GM18867 (cell line): ENCODE results near the gene PLCG2.
"Not testable (repeated sequence)": the region's sequence is repeated elsewhere in the genome, so short reads cannot be mapped to it uniquely, and the experiment has no call there.

Experiments used
- ATAC-seq: cut with Tn5 transposase; IDR thresholded peaks from one replicate; pipeline ENCODE4 v1.9.1; 2021; ENCODE audit warnings: mild to moderate bottlenecking, moderate library complexity; ENCODE audit not compliant: unreplicated experiment

PLCG2 gene

DNA sequence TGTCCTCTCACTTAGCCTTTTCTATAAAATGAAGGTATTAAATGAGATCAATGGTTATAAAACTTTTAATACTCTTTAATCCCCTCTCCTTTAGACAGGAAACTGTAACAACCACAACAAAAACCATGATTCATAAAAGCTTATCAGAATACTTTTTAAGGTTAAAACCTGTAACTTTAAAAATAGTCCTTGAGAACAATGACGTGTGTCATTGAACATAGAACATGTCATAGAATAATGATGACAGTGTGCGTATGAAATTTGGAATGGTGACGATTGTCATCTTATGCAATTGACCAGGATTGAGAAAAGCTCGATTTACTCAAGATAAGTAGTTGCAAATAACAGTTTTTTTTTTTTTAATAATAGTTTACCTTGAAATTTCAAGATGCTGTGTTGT, 94.1 kb downstream of the PLCG2 start:
- no peak for ATAC-seq

GRCh38 chr16:81873843-81874752, 95.0 kb downstream of the PLCG2 start:
- peak; percentile 82 for ATAC-seq

DNA sequence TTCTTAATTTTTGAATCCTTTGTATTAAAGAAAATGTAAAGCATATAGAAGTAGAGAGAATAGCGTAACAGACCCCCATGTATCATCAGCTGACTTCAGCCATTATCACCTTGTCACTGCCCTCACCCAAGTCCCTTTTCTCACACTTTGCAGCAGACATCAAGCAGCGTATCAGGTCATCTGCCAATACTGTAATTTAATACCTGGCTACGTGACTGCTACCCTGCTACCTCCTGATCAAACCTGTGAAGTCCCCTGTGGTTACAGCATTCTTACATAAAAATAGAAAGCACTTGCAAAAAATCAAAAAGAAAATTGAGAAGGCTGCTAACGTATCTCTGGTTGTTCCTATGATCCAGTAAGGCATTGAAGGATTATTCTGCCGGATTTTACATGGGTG, 96.4 kb downstream of the PLCG2 start:
- no peak for ATAC-seq

- ATAC-seq = no peak
Measured at GRCh38 chr16:81876273-81876900, 97.3 kb downstream of the PLCG2 start.

DNA sequence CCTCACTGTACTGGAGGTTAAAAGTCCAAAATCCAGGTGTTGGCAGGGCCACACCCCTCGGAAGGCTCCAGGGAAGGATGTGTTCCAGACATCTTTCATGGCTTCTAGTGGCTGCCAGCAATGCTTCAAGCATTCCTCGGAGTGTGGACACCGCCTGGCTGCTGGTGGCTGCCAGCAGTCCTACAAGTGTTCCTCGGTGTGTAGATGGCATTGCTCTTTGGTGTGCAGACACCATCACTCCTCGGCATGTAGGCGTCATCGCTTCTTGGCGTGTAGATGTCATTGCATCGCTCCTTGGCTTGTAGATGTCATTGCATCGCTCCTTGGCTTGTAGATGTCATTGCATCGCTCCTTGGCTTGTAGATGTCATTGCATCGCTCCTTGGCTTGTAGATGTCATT, 98.4 kb downstream of the PLCG2 start:
- not testable (repeated sequence) for ATAC-seq

GRCh38 chr16:81878529-81878928, 99.4 kb downstream of the PLCG2 start:
- ATAC-seq = no peak

GRCh38 chr16:81879625-81880024, 100.5 kb downstream of the PLCG2 start:
- no peak for ATAC-seq

GRCh38 chr16:81880816-81881215, 101.7 kb downstream of the PLCG2 start:
- ATAC-seq = no peak

DNA sequence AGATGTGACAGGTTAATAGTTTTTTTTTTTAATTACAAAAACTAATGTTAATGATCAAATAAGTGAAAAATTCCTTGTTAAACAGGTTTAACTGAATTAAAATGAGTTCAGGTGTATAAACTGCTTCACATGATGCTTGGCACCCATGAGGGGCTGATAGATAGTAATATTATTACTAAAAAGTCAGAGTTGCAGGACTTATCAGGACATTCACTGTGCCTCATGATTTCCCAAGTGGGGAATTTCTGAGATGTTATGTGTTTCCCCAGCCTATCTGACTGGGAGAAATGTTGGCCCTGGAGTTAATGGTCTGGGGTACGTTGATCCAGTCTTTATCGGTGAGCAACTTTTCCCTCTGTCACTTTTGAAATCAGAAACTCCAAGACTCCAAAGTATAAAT, 102.1 kb downstream of the PLCG2 start:
- no peak for ATAC-seq

DNA sequence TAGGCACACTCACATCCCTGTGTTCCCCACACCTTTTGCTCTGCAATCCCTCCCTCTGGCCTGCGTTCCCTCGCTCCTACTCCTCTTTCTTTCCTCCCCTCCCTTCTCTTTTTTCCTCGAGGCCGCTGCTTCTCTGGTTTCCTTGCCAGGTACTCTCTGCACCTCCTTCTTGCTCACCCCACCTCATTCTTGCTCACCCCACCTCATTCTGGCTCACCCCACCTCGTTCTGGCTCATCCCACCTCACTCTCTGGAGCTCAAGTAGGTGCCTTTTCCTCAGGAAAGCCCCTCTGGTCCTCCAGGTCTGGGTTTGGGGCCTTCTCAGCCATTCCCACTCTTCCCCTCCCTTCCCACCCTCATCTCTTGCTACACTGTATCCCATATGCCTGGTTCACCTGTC, 103.5 kb downstream of the PLCG2 start:
- ATAC-seq = no peak

- ATAC-seq = no peak
Measured at GRCh38 chr16:81883235-81883634, 104.1 kb downstream of the PLCG2 start.

DNA sequence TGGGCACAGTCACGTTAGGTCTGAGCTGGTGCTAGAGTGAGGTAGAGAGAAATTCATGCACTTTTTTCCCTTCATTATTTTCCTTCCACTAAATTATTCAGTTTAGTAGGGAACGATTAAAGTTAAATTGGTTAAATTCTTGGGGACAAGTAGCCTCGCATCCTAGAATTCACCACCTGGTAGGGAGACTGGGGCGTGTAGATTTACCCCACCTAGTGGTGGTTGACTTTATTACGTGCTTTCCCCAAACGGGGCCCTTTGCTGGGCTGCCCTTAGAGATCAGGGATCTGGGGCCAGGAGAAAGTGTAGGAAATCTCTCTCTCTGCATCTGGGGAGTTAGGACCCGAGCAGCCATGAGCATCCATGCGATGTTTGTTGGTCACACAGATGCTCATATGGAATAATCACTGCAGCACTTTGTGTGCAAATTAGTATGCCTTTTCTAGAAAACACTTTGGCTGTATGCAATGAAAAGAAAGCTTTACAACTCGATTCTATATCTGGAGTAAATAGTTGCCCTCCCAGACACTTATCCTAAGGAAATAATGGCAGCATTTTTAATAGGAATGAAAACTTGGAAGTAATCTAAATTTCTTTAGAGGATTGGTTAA, 107.0 kb downstream of the PLCG2 start:
- ATAC-seq = no peak

DNA sequence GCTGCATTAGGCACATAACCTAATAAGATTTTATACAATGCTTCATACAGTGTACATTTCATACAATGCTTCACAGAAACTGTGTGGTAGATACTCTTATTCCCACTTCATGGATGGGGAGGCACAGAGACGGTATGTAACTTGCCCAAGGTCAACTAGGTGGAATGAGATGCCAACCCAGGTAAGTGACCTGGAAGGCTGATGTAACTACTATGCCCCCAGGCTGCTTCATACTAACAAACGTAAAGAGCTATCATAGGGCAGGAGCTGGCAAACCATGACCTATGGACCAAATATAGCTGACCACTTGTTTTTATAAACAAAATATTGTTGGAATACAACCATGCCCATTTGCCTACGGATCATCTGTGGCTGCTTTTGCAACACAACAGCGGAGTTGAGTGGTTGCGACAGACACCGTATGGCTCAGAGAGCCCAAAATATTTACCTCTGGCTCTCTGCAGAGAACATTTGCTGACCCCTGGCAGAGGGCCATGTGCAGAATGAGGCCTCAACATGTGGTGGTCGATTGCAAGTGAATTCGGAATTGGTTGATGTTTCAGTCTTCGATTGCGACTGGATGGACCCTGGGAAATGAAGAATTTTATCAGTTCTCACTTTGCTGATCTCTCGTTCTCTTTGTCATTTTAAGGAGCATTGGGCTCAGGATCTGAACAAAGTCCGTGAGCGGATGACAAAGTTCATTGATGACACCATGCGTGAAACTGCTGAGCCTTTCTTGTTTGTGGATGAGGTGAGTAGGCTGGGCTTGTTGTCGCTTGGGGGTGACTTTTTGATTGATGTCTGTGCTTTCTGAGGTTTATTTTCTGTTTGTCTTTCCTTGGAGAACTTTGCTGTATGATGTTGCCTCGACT, 109.7 kb downstream of the PLCG2 start:
- no peak for ATAC-seq

DNA sequence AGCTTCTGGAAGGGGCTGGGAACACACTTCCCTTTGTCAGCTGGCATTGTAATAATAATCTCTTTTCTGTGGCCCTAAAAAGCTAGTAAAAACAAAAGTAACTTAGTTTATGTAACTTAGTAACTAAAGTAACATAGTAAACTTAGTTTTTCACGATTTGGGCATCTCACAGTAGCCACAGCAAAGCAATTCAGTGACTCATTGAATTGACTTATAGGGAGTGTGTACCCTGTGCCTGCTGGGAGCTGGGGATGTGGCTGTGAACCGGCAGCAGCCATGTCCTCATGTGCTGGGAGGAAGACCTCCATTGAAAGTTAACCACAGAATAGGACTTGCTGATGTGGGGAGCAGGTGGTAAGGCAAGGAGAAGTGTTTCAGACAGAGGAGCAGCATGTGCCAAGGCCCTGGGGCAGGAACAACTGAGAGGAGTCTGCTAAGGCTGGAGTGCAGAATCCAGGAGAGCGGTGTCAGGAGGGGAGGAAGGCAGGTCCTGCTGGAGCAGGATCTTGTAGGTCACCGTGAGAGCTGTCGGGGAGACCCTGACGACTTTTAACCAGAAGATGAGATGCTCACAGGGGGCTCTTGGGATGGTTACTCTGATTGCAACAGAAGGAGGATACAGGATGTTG, 112.8 kb downstream of the PLCG2 start:
- no peak for ATAC-seq

- ATAC-seq = no peak
Measured at GRCh38 chr16:81894592-81894991, 115.5 kb downstream of the PLCG2 start.

DNA sequence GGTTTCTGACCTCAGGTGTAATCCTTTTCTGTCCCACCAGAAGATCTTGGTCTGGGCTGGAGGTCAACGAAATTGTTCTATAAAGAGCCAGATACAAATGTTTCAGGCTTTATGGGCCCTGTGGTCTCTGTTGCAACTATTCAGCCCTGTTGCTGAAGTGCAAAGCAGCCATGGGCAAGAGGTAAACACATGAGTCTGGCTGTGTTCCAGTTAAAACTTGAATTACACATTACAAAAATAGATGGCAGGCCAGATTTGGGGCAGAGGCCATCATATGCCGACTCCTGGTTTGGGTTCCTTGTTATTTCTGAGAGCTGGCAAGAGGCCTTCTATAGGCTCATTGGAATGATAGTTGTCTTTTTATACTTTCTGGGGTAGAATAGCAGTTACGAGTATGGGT, 117.8 kb downstream of the PLCG2 start:
- no peak for ATAC-seq

DNA sequence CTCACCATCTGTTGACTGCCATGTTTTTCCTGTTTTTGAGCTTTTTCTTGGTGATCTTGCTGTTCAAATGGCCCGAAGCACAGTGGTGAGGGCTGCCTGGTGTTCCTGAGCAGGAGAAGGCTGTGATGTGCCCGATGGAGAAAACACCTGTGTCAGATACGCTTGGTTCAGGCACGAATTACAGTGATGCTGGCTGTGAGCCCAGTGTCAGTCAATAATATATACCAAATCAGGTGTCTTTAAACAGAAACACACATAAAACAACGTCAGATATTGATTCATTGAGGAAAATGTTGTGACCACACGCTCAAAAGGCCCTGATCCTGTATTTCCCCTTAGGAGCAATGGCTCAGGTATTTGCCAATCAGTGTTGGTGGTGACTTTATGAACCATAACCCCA, 120.5 kb downstream of the PLCG2 start:
- ATAC-seq = no peak

DNA sequence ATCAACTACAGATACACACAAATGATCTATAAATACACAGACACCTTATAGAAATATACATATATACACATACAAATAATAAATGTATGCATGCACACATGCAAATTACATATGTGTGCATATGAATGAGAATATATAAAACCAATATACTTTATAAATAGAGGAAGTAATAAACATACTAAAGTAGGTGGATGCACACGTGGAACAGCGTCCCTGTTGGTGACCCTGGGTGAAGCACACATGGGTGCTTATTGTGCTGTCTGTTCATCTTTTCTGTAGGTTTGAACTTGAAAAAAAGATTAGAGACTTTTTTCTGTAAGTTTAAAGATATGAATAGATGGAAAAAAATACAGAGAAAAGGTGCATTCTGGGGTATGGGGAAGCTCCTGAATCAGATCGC, 120.9 kb downstream of the PLCG2 start:
- ATAC-seq = no peak

GRCh38 chr16:81900456-81900855, 121.4 kb downstream of the PLCG2 start:
- ATAC-seq = no peak

- no peak for ATAC-seq
Measured at GRCh38 chr16:81901484-81901883, 122.4 kb downstream of the PLCG2 start.

GRCh38 chr16:81902025-81902424, 122.9 kb downstream of the PLCG2 start:
- no peak for ATAC-seq
